ENCODE data around the gene PAPSS1.

GRCh38 chr4:107682306-107682705 lies 37.7 kb downstream of the PAPSS1 start:
- no peak for TF ChIP-seq POLR2AphosphoS5 (IDR thresholded peaks at IDR 0.05)
- TF ChIP-seq CTCF (IDR thresholded peaks at IDR 0.05) = no peak
- no peak for TF ChIP-seq POLR2A (IDR thresholded peaks at IDR 0.05)
